PFSK-1 (cell line): ENCODE measurements around the gene DCUN1D4.

Experiments
- FOXP2 ChIP-seq: optimal IDR thresholded peaks from 2 replicates; pipeline ENCODE3; 2011; ENCODE audit warnings: borderline replicate concordance, control low read depth, inconsistent platforms; ENCODE audit not compliant: insufficient read depth; ENCODE audit errors: extremely low read length, extremely low read depth
- POLR2AphosphoS5 ChIP-seq: IDR thresholded peaks from 2 replicates; pipeline ENCODE4 v1.6.1; 2012; ENCODE audit warnings: low read depth, mild to moderate bottlenecking, control low read depth, low read length, moderate library complexity
- SIN3A ChIP-seq: IDR thresholded peaks from 2 replicates; pipeline ENCODE4 v1.6.1; 2012; ENCODE audit warnings: mild to moderate bottlenecking, low read length, moderate library complexity, borderline replicate concordance; ENCODE audit not compliant: insufficient read depth
- TAF1 ChIP-seq: IDR thresholded peaks from 2 replicates; pipeline ENCODE4 v1.6.1; 2012; ENCODE audit warnings: low read length, control low read depth, borderline replicate concordance; ENCODE audit not compliant: insufficient read depth
- TF ChIP-seq, protein P1 (sequence below), 2 experiments: IDR thresholded peaks; 2 replicates each; pipeline versions ENCODE4 v1.6.1 to v1.8.0; 2011 to 2012; ENCODE audit warnings: low read depth in 2 of 2, low read length in 2 of 2, control low read depth in 1 of 2, inconsistent platforms in 1 of 2, mild to moderate bottlenecking in 1 of 2, moderate library complexity in 1 of 2; ENCODE audit not compliant: insufficient read depth in 1 of 2

Gene DCUN1D4

GRCh38 chr4:51843309-51844152, 578 bp downstream of the DCUN1D4 start:
- no peak for TF ChIP-seq POLR2AphosphoS5
- TF ChIP-seq, protein P1, sequence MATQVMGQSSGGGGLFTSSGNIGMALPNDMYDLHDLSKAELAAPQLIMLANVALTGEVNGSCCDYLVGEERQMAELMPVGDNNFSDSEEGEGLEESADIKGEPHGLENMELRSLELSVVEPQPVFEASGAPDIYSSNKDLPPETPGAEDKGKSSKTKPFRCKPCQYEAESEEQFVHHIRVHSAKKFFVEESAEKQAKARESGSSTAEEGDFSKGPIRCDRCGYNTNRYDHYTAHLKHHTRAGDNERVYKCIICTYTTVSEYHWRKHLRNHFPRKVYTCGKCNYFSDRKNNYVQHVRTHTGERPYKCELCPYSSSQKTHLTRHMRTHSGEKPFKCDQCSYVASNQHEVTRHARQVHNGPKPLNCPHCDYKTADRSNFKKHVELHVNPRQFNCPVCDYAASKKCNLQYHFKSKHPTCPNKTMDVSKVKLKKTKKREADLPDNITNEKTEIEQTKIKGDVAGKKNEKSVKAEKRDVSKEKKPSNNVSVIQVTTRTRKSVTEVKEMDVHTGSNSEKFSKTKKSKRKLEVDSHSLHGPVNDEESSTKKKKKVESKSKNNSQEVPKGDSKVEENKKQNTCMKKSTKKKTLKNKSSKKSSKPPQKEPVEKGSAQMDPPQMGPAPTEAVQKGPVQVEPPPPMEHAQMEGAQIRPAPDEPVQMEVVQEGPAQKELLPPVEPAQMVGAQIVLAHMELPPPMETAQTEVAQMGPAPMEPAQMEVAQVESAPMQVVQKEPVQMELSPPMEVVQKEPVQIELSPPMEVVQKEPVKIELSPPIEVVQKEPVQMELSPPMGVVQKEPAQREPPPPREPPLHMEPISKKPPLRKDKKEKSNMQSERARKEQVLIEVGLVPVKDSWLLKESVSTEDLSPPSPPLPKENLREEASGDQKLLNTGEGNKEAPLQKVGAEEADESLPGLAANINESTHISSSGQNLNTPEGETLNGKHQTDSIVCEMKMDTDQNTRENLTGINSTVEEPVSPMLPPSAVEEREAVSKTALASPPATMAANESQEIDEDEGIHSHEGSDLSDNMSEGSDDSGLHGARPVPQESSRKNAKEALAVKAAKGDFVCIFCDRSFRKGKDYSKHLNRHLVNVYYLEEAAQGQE (IDR thresholded peaks at IDR 0.05; ENCODE audit: insufficient read depth in 1 of 2, low read depth in 2 of 2, low read length in 2 of 2), result no peak
- no peak for TF ChIP-seq SIN3A
- no peak for TF ChIP-seq FOXP2
- 0 out of 2 replicates have a peak, but pooled peaks have one; percentile 4 for TF ChIP-seq TAF1

DNA sequence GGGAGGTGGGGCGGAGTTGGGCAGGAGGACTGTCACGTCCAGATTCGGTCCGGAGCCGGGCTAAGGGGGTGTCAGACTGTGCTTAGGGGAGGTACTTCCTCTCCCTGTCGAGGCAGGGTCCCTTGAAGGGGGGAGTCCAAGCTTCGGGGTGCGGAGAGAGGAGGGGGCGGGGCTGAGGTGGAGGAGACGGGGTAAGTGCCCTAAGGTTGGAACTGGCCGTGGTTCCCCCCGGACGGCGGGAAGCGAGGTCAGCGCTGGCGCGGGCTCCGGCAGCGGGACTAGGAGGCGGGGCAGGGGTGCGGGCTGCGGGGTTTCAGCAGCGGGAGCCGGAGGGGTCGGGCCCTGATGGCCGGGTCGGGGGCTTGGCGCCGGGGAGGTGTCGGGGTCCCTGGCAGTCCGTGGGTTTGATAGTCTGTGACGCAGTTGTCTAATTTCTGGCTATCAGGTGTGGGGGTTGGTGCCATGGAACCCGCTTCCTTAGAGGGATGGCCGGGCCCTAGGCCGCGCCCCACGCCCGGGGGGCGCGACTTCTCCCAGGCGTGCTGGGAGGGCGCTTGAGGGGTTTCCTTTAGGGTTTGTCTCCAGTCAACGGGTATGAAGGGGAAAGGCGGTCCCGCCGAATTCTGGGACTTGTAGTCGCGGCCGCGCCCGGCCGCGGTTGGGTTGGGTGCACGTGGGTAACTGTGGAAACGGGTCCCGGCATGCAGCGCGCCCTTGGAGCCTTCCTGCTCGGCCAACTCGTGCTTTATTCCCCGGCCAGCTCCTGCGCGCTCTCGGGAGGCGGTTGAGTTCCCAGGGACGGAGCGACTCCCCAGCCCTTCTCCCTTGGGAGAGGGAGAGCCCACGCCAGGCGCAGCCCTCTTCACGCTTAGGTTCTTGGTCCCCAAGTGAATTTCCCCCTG, 1.5 kb downstream of the DCUN1D4 start:
- peak; percentile 7 for TF ChIP-seq FOXP2
- TF ChIP-seq POLR2AphosphoS5, result peak; percentile 86
- 0 out of 2 replicates have a peak, but pooled peaks have one; percentile 18 for TF ChIP-seq SIN3A
- TF ChIP-seq, protein P1 (IDR thresholded peaks at IDR 0.05; ENCODE audit: insufficient read depth in 1 of 2, low read depth in 2 of 2, low read length in 2 of 2), result 0 out of 4 replicates have a peak, but pooled peaks of 1 of the 2 experiments have one; percentile 33
- peak; percentile 25; the same call in 1 of the 2 replicates for TF ChIP-seq TAF1

DNA sequence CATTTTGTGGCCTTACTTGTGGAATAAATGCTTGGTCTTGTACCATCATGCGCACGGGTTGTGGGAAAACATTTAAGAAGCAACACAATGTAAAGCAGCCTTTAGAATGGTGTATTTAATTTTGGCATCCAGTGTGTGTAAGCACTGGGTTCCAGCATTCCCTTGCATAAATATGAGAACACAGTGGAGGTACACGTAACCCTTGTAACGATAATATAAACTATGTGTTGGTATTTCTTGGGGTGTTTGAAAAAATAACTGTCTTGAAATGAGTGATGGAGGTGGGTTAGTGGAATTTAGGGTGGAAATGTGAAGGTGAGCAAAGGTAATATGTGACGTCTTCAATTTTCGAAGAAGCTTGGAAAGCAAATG, 2.1 kb downstream of the DCUN1D4 start:
- no peak for TF ChIP-seq SIN3A
- no peak for TF ChIP-seq TAF1
- no peak for TF ChIP-seq FOXP2
- TF ChIP-seq, protein P1 (IDR thresholded peaks at IDR 0.05; ENCODE audit: insufficient read depth in 1 of 2, low read depth in 2 of 2, low read length in 2 of 2), result no peak
- no peak for TF ChIP-seq POLR2AphosphoS5

DNA sequence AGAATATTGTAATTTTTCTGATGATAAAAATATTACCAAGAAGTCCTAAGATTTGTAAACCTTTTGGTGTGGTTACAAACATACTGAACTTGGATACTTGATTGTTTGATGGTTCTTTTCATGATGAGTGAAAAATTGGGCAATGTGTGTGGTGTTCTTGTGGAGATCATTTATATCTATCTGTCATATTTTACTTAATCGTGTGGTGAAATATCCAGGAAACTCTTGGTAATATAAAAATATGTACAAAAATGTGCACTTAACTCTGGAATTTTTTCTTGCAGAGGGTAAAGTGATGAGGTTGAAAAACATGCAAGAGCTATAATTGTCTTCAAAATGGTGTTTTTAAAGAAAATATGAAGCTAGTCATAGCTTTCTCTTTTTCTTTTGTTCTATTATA, 2.8 kb downstream of the DCUN1D4 start:
- TF ChIP-seq FOXP2 (no peak), SIN3A (no peak), TAF1 (no peak), POLR2AphosphoS5 (no peak)
- TF ChIP-seq, protein P1 (IDR thresholded peaks at IDR 0.05; ENCODE audit: insufficient read depth in 1 of 2, low read depth in 2 of 2, low read length in 2 of 2), result no peak
